Keratinocyte (primary cell): ENCODE measurements around the gene SDE2. TPM values are rescaled to one million over a fixed set of nuclear protein-coding genes. Genes with fewer than 3 reads are reported as not detected.
"Not testable (repeated sequence)": the region's sequence is repeated elsewhere in the genome, so short reads cannot be mapped to it uniquely, and the experiment has no call there.

Source experiments
- DNase-seq: peaks from one replicate; pipeline ENCODE4 v3.0.0-alpha.2; 2011; ENCODE audit warnings: low read depth, missing footprints, low spot score
- FAIRE-seq: peaks from 2 replicates; lab custom pipeline; 2011; peaks lifted over from hg19 to GRCh38; lab: Jason Lieb, UNC
- H2AFZ ChIP-seq: 2 replicates; pipeline ENCODE4 v1.6.0; 2012; ENCODE audit warnings: low read length, control low read depth, inconsistent platforms; ENCODE audit not compliant: control insufficient read depth
- H3K27ac ChIP-seq: 2 replicates; pipeline ENCODE4 v1.5.1; 2011; ENCODE audit warnings: low read length; ENCODE audit not compliant: control insufficient read depth, insufficient read depth
- H3K27me3 ChIP-seq: 3 replicates; pipeline ENCODE4 v1.6.0; 2011; ENCODE audit warnings: low read length; ENCODE audit not compliant: control insufficient read depth, insufficient read depth; ENCODE audit errors: extremely low read depth
- H3K36me3 ChIP-seq, 2 experiments: 2 replicates in 1 of 2; 3 replicates in 1 of 2; pipeline ENCODE4 v1.5.1; 2011; ENCODE audit warnings: low read length in 2 of 2, mild to moderate bottlenecking in 1 of 2; ENCODE audit not compliant: control insufficient read depth in 2 of 2, insufficient read depth in 2 of 2; ENCODE audit errors: extremely low read depth in 1 of 2
- H3K4me1 ChIP-seq: 3 replicates; pipeline ENCODE4 v1.5.1; 2011; ENCODE audit warnings: low read length; ENCODE audit not compliant: control insufficient read depth, insufficient read depth; ENCODE audit errors: extremely low read depth
- H3K4me2 ChIP-seq: 3 replicates; pipeline ENCODE4 v1.6.0; 2011; ENCODE audit warnings: low read depth, low read length; ENCODE audit not compliant: control insufficient read depth, insufficient read depth; ENCODE audit errors: extremely low read depth
- H3K4me3 ChIP-seq, 3 experiments: fragments of 200-600 bp in 1 of 3; sonication (generic) in 1 of 3; 2 replicates in 2 of 3; 3 replicates in 1 of 3; pipeline ENCODE4 v1.5.1; 2011 to 2016; ENCODE audit warnings: low read length in 3 of 3, mild to moderate bottlenecking in 3 of 3, control low read depth in 2 of 3, inconsistent platforms in 1 of 3, low read depth in 1 of 3, mixed read lengths in 1 of 3, mixed run types in 1 of 3, moderate library complexity in 1 of 3; ENCODE audit not compliant: control insufficient read depth in 2 of 3, insufficient read depth in 2 of 3; ENCODE audit errors: extremely low read depth in 1 of 3
- H3K79me2 ChIP-seq: 2 replicates; pipeline ENCODE4 v1.6.0; 2012; ENCODE audit warnings: low read length; ENCODE audit not compliant: control insufficient read depth, insufficient read depth
- H3K9ac ChIP-seq: 3 replicates; pipeline ENCODE4 v1.6.0; 2011; ENCODE audit warnings: low read length; ENCODE audit not compliant: control insufficient read depth, insufficient read depth; ENCODE audit errors: extremely low read depth
- H3K9me1 ChIP-seq: 3 replicates; pipeline ENCODE4 v1.6.0; 2011; ENCODE audit warnings: low read length; ENCODE audit not compliant: control insufficient read depth, insufficient read depth; ENCODE audit errors: extremely low read depth
- H3K9me3 ChIP-seq: 2 replicates; pipeline ENCODE4 v1.5.1; 2012; ENCODE audit warnings: low read depth, low read length; ENCODE audit not compliant: control insufficient read depth
- H4K20me1 ChIP-seq: 3 replicates; pipeline ENCODE4 v1.6.0; 2011; ENCODE audit warnings: low read length; ENCODE audit not compliant: control insufficient read depth, insufficient read depth; ENCODE audit errors: extremely low read depth
- CTCF ChIP-seq, 3 experiments: IDR thresholded peaks in 1 of 3; conservative IDR thresholded peaks in 1 of 3; optimal IDR thresholded peaks in 1 of 3; 2 replicates in 2 of 3; 3 replicates in 1 of 3; pipeline versions ENCODE3 to v1.5.1; 2011; ENCODE audit warnings: low read length in 3 of 3, mild to moderate bottlenecking in 3 of 3, moderate library complexity in 2 of 3, control low read depth in 1 of 3, inconsistent platforms in 1 of 3; ENCODE audit not compliant: insufficient read depth in 2 of 3; ENCODE audit errors: extremely low read depth in 1 of 3
- EZH2 ChIP-seq: IDR thresholded peaks from one replicate; pipeline ENCODE4 v1.6.1; 2012; ENCODE audit warnings: inconsistent platforms, mild to moderate bottlenecking, low read length, moderate library complexity
- dilution Hi-C: fragments of 300-500 bp; cut with MboI; formaldehyde crosslinking; loops from one replicate; pipeline ENCODE4 v1.7.0; 2020; ENCODE audit warnings: low sequenced_read_pairs; ENCODE audit not compliant: extremely low pct_ligation_motif_present
- polyA plus RNA-seq, 5 experiments: library from polyadenylated mRNA; depleted of rRNA in 3 of 5; stranded (reverse) in 3 of 5; stranded (forward) in 1 of 5; unstranded in 1 of 5; fragments of >200 nt; gene quantifications; 1 replicate in 1 of 5; 2 replicates in 3 of 5; 3 replicates in 1 of 5; pipeline versions ENCODE4 v1.2.1 to v1.2.3, GENCODE V29; 2011 to 2012; ENCODE audit warnings: missing spikeins in 2 of 5, low read depth in 1 of 5, low replicate concordance in 1 of 5

The SDE2 gene
- polyA plus RNA-seq, 1 donor (not counting 4 experiments of a cell fraction or from before 2014, with no cell fraction given) = 15.9 TPM

- FAIRE-seq = no peak
Measured at GRCh38 chr1:225940385-225941151, 58.6 kb downstream of the SDE2 start.

GRCh38 chr1:225939939-225940310 is 59.2 kb downstream of the SDE2 start:
- H3K4me2 ChIP-seq, H3K9ac ChIP-seq, H4K20me1 ChIP-seq, H3K9me3 ChIP-seq, H3K27ac ChIP-seq, FAIRE-seq, H2AFZ ChIP-seq, H3K27me3 ChIP-seq, dilution Hi-C loops, H3K9me1 ChIP-seq, H3K4me3 ChIP-seq, H3K4me1 ChIP-seq, DNase-seq, H3K36me3 ChIP-seq, H3K79me2 ChIP-seq: not testable (repeated sequence)

More at GRCh38 chr1:225940385-225941151, 58.6 kb downstream of the SDE2 start:
- H3K4me2 ChIP-seq = no peak overlapping the region
- no peak overlapping the region for H3K27ac ChIP-seq
- no peak overlapping the region for H2AFZ ChIP-seq
- no peaks in the 10 kb centered on the region for H3K9me3 ChIP-seq
- no peak for DNase-seq
- H3K9ac ChIP-seq = no peak overlapping the region
- H3K79me2 ChIP-seq = no peaks in the 10 kb centered on the region
- no peaks in the 10 kb centered on the region for H3K27me3 ChIP-seq
- no peaks in the 10 kb centered on the region for H3K36me3 ChIP-seq
- no peaks in the 10 kb centered on the region for H3K9me1 ChIP-seq
- TF ChIP-seq EZH2 (no peak), CTCF (optimal IDR thresholded peaks at IDR 0.05 in 1 of 3, IDR thresholded peaks at IDR 0.05 in 1 of 3, conservative IDR thresholded peaks at IDR 0.05 in 1 of 3; ENCODE audit: extremely low read depth in 1 of 3, insufficient read depth in 2 of 3, low read length in 3 of 3) (no peak)
- no peaks in the 10 kb centered on the region for H4K20me1 ChIP-seq
- H3K4me1 ChIP-seq = peaks cover 9% of the 10 kb centered on the region
- no peak overlapping the region for H3K4me3 ChIP-seq
- dilution Hi-C loops = no loop called here

GRCh38 chr1:225939097-225939938 is 59.8 kb downstream of the SDE2 start:
- H3K9me1 ChIP-seq, H3K4me2 ChIP-seq, H3K4me1 ChIP-seq, H2AFZ ChIP-seq, FAIRE-seq, H3K9ac ChIP-seq, H3K4me3 ChIP-seq, H3K9me3 ChIP-seq, H4K20me1 ChIP-seq, H3K79me2 ChIP-seq, H3K36me3 ChIP-seq, H3K27ac ChIP-seq, DNase-seq, H3K27me3 ChIP-seq, dilution Hi-C loops: not testable (repeated sequence)
